DOHH2 (cell line): Measurements from ENCODE around the gene P4HB.

ENCODE experiments used
- CTCF ChIP-seq: fragments of 200-600 bp; sonication (generic); IDR thresholded peaks from one replicate; pipeline ENCODE4 v1.5.1; 2014; ENCODE audit warnings: antibody characterized with exemption, mild to moderate bottlenecking, low read depth, low read length; ENCODE audit not compliant: poor library complexity, severe bottlenecking
- EZH2phosphoT487 ChIP-seq: fragments of 200-600 bp; sonication (generic); IDR thresholded peaks from 2 replicates; pipeline ENCODE4 v1.6.1; 2017; ENCODE audit warnings: borderline replicate concordance, mild to moderate bottlenecking, antibody characterized with exemption, low read length, moderate library complexity, mixed read lengths

DNA sequence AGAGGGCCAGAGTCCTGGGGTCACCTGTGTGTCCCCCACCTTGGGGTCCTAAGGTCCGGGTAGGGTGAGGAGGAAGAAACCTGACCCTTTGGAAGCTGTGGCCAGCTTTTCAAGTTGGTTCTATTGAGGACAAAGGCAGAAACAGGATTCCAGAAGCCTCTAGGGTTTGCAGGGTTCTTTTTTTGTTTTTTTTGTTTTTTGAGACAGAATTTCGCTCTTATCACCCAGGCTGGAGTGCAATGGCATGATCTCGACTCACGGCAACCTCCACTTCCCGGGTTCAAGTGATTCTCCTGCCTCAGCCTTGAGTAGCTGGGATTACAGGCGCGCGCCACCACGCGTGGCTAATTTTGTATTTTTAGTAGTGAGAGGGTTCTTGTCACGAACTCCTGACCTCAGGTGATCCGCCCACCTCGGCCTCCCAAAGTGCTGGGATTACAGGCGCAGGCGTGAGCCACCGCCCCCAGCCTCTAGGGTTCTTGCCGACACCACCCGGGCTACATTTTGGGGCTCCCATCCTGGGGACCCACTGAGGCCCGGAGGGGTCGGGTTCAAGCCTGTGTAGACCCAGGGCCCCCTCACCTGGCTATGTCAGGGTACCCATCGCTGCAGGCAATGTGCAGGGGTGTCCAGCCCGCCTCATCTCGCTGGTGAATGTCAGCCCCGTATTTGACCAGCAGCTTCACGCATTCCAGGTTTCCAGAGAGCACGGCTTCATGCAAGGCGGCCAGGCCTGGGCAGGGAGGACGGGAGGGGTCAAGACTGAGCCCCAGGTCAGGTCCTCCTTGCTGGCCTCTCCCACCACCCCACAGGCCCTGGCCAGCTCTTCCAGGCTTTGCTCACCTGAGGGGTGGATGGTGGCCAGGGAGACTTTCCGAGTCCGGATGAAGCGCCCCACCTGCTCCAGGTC lies 26.2 kb downstream of the P4HB start:
- no peak for TF ChIP-seq CTCF
- no peak for TF ChIP-seq EZH2phosphoT487
